ENCODE results near the gene ALDH1A2. TPM values are rescaled to one million over a fixed set of nuclear protein-coding genes. Genes with fewer than 3 reads are reported as not detected.

ALDH1A2 gene
- total RNA-seq, 1 experiment from 2014 or later = 0.98 TPM

- H3K4me3 ChIP-seq (ENCODE audit: low read depth in 2 of 2, low read length in 2 of 2) = no peak overlapping the region
Observed at GRCh38 chr15:58096529-58097084, 31.1 kb upstream of the ALDH1A2 start.

GRCh38 chr15:58095415-58095814 is 29.9 kb upstream of the ALDH1A2 start:
- POLR2A ChIA-PET = no interaction called here
- no peak overlapping the region for H3K27ac ChIP-seq (ENCODE audit: low read length)
- in situ Hi-C loops (cut with HindIII; ENCODE audit: low pct_unique_long_range_greater_than_20kb, low sequenced_read_pairs) = no loop called here

More at GRCh38 chr15:58096529-58097084, 31.1 kb upstream of the ALDH1A2 start:
- no peak overlapping the region for H3K27ac ChIP-seq (ENCODE audit: low read length)
- no peaks in the 10 kb centered on the region for H3K36me3 ChIP-seq (ENCODE audit: control insufficient read depth, insufficient read depth, low read length)
- ChIA-PET CTCF (no interaction called here), POLR2A (no interaction called here)
- in situ Hi-C loops (cut with HindIII; ENCODE audit: low pct_unique_long_range_greater_than_20kb, low sequenced_read_pairs) (no loop called here), intact Hi-C loops (cut with micrococcal nuclease; ENCODE audit: unreplicated experiment) (no loop called here)
- DNase-seq (ENCODE audit: low read depth, low spot score) = no peak
- H3K9me3 ChIP-seq (ENCODE audit: control insufficient read depth, insufficient read depth, low read depth, low read length) = no peaks in the 10 kb centered on the region
- ATAC-seq = no peak
- H3K27me3 ChIP-seq (ENCODE audit: control insufficient read depth, insufficient read depth, low read length) = no peaks in the 10 kb centered on the region
- no peak for TF ChIP-seq SIN3A (IDR thresholded peaks at IDR 0.05; ENCODE audit: borderline replicate concordance, insufficient read depth, low read depth, low read length)
- no peak for TF ChIP-seq TCF7L2 (IDR thresholded peaks at IDR 0.05; ENCODE audit: low read depth, low read length)
- TF ChIP-seq POLR2AphosphoS5 (IDR thresholded peaks at IDR 0.05; ENCODE audit: low read depth, low read length) = no peak
- TF ChIP-seq, protein P1, sequence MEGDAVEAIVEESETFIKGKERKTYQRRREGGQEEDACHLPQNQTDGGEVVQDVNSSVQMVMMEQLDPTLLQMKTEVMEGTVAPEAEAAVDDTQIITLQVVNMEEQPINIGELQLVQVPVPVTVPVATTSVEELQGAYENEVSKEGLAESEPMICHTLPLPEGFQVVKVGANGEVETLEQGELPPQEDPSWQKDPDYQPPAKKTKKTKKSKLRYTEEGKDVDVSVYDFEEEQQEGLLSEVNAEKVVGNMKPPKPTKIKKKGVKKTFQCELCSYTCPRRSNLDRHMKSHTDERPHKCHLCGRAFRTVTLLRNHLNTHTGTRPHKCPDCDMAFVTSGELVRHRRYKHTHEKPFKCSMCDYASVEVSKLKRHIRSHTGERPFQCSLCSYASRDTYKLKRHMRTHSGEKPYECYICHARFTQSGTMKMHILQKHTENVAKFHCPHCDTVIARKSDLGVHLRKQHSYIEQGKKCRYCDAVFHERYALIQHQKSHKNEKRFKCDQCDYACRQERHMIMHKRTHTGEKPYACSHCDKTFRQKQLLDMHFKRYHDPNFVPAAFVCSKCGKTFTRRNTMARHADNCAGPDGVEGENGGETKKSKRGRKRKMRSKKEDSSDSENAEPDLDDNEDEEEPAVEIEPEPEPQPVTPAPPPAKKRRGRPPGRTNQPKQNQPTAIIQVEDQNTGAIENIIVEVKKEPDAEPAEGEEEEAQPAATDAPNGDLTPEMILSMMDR (IDR thresholded peaks at IDR 0.05) = no peak
- TF ChIP-seq REST (IDR thresholded peaks at IDR 0.05; ENCODE audit: insufficient read depth in 1 of 2, low read depth in 2 of 2, low read length in 1 of 2) = no peak
- no peaks in the 10 kb centered on the region for H3K4me1 ChIP-seq (ENCODE audit: control insufficient read depth, insufficient read depth, low read length)
- no TSS peak for BruUV-seq (replicated peaks)

More at GRCh38 chr15:58095415-58095814, 29.9 kb upstream of the ALDH1A2 start:
- Histone ChIP-seq H3K27me3 (ENCODE audit: control insufficient read depth, insufficient read depth, low read length) (no peaks in the 10 kb centered on the region), H3K36me3 (ENCODE audit: control insufficient read depth, insufficient read depth, low read length) (no peaks in the 10 kb centered on the region), H3K4me3 (ENCODE audit: low read depth in 2 of 2, low read length in 2 of 2) (no peak overlapping the region), H3K9me3 (ENCODE audit: control insufficient read depth, insufficient read depth, low read depth, low read length) (no peaks in the 10 kb centered on the region), H3K4me1 (ENCODE audit: control insufficient read depth, insufficient read depth, low read length) (no peaks in the 10 kb centered on the region)
- BruUV-seq (replicated peaks) = no TSS peak
- intact Hi-C loops (cut with micrococcal nuclease; ENCODE audit: unreplicated experiment) = no loop called here
- TF ChIP-seq POLR2AphosphoS5 (IDR thresholded peaks at IDR 0.05; ENCODE audit: low read depth, low read length) (no peak), SIN3A (IDR thresholded peaks at IDR 0.05; ENCODE audit: borderline replicate concordance, insufficient read depth, low read depth, low read length) (no peak), TCF7L2 (IDR thresholded peaks at IDR 0.05; ENCODE audit: low read depth, low read length) (no peak), REST (IDR thresholded peaks at IDR 0.05; ENCODE audit: insufficient read depth in 1 of 2, low read depth in 2 of 2, low read length in 1 of 2) (no peak)
- TF ChIP-seq, protein P1 (IDR thresholded peaks at IDR 0.05) = no peak
- no peak for ATAC-seq
- CTCF ChIA-PET = no interaction called here
- DNase-seq (ENCODE audit: low read depth, low spot score) = no peak

Measured in Panc1 (cell line).